SK-N-SH treated with all-trans-retinoic acid at 6 μM for 48 hours (cell line): Measurements from ENCODE around the gene DSC1.

Experiments
- ATAC-seq: fragments of 200-7000 bp; cut with Tn5 transposase; 3 replicates; pipeline ENCODE4 v1.9.1; 2020; ENCODE audit warnings: mild to moderate bottlenecking, moderate library complexity
- ARNTL ChIP-seq: fragments of 450-650 bp; formaldehyde crosslinking; IDR thresholded peaks from 2 replicates; pipeline ENCODE4 v1.5.0; 2020; ENCODE audit warnings: low read depth, mild to moderate bottlenecking, moderate library complexity, borderline replicate concordance
- BACH2 ChIP-seq: fragments of 250-450 bp; sonication (Bioruptor Pico); IDR thresholded peaks from 2 replicates; pipeline ENCODE4 v1.9.0; 2021; ENCODE audit warnings: mild to moderate bottlenecking, borderline replicate concordance
- CSDC2 ChIP-seq: fragments of 250-450 bp; sonication (Bioruptor Pico); IDR thresholded peaks from 2 replicates; pipeline ENCODE4 v1.5.0; 2020; ENCODE audit warnings: mild to moderate bottlenecking, moderate library complexity
- ESRRG ChIP-seq: fragments of 250-450 bp; sonication (Bioruptor Pico); IDR thresholded peaks from 2 replicates; pipeline ENCODE4 v1.6.1; 2021; ENCODE audit warnings: mild to moderate bottlenecking
- GLIS3 ChIP-seq: fragments of 250-450 bp; sonication (Bioruptor Pico); IDR thresholded peaks from 2 replicates; pipeline ENCODE4 v1.5.0; 2020; ENCODE audit warnings: mild to moderate bottlenecking, moderate library complexity
- ISL1 ChIP-seq: fragments of 250-450 bp; sonication (Bioruptor Pico); IDR thresholded peaks from 2 replicates; pipeline ENCODE4 v2.1.2; 2022; ENCODE audit warnings: mild to moderate bottlenecking, moderate library complexity
- OSR1 ChIP-seq: fragments of 250-450 bp; sonication (Bioruptor Pico); IDR thresholded peaks from 2 replicates; pipeline ENCODE4 v1.8.0; 2022; ENCODE audit warnings: moderate library complexity, mild to moderate bottlenecking, inconsistent platforms
- PPARA ChIP-seq: fragments of 250-450 bp; sonication (Bioruptor Pico); IDR thresholded peaks from 2 replicates; pipeline ENCODE4 v1.5.0; 2020; ENCODE audit warnings: mild to moderate bottlenecking, borderline replicate concordance
- RARB ChIP-seq: fragments of 250-450 bp; sonication (Bioruptor Pico); IDR thresholded peaks from 2 replicates; pipeline ENCODE4 v1.8.0; 2021; ENCODE audit warnings: mild to moderate bottlenecking, moderate library complexity
- TSHZ2 ChIP-seq: fragments of 250-450 bp; sonication (Bioruptor Pico); IDR thresholded peaks from 2 replicates; pipeline ENCODE4 v1.5.0; 2020; ENCODE audit warnings: mild to moderate bottlenecking, moderate library complexity
- ZC3H10 ChIP-seq: fragments of 250-450 bp; sonication (Bioruptor Pico); IDR thresholded peaks from 2 replicates; pipeline ENCODE4 v1.5.1; 2021; ENCODE audit warnings: mild to moderate bottlenecking, moderate library complexity
- ZFP30 ChIP-seq: fragments of 450-650 bp; formaldehyde crosslinking; IDR thresholded peaks from 2 replicates; pipeline ENCODE4 v1.5.0; 2022; ENCODE audit warnings: mild to moderate bottlenecking, moderate library complexity
- ZNF565 ChIP-seq: fragments of 450-650 bp; formaldehyde crosslinking; conservative IDR thresholded peaks from 2 replicates; pipeline ENCODE4 v1.5.0; 2020; ENCODE audit warnings: low read depth, mild to moderate bottlenecking, moderate library complexity
- ZNF70 ChIP-seq: fragments of 450-650 bp; formaldehyde crosslinking; IDR thresholded peaks from 2 replicates; pipeline ENCODE4 v1.5.0; 2020; ENCODE audit warnings: mild to moderate bottlenecking, moderate library complexity
- ZNF8 ChIP-seq: fragments of 450-650 bp; formaldehyde crosslinking; IDR thresholded peaks from 2 replicates; pipeline ENCODE4 v1.5.0; 2020; ENCODE audit warnings: mild to moderate bottlenecking, moderate library complexity
- TF ChIP-seq, protein P1 (sequence below): fragments of 250-450 bp; sonication (Bioruptor Pico); IDR thresholded peaks from 2 replicates; pipeline ENCODE4 v1.8.0; 2020; ENCODE audit warnings: mild to moderate bottlenecking, moderate library complexity, borderline replicate concordance
- TF ChIP-seq, protein P2 (sequence below): fragments of 250-450 bp; sonication (Bioruptor Pico); IDR thresholded peaks from 2 replicates; pipeline ENCODE4 v1.5.1; 2021; ENCODE audit warnings: mild to moderate bottlenecking, moderate library complexity
- TF ChIP-seq, protein P3 (sequence below): fragments of 250-450 bp; sonication (Bioruptor Pico); IDR thresholded peaks from 2 replicates; pipeline ENCODE4 v1.5.1; 2020; ENCODE audit warnings: low read depth, mild to moderate bottlenecking, moderate library complexity

DSC1 gene

GRCh38 chr18:31102025-31102684 lies 60.5 kb downstream of the DSC1 start, which contains the start of gene DSC2:
Gene DSC2 (minus strand): TSS chr18:31102421. CDS start chr18:31101971, 450 bp downstream.
- ATAC-seq: no peak; the same call in 2 of the 3 replicates
- no peak for TF ChIP-seq PPARA (CRISPR knock-in tag)
- TF ChIP-seq ZNF70 (CRISPR knock-in tag): no peak
- TF ChIP-seq, protein P1, sequence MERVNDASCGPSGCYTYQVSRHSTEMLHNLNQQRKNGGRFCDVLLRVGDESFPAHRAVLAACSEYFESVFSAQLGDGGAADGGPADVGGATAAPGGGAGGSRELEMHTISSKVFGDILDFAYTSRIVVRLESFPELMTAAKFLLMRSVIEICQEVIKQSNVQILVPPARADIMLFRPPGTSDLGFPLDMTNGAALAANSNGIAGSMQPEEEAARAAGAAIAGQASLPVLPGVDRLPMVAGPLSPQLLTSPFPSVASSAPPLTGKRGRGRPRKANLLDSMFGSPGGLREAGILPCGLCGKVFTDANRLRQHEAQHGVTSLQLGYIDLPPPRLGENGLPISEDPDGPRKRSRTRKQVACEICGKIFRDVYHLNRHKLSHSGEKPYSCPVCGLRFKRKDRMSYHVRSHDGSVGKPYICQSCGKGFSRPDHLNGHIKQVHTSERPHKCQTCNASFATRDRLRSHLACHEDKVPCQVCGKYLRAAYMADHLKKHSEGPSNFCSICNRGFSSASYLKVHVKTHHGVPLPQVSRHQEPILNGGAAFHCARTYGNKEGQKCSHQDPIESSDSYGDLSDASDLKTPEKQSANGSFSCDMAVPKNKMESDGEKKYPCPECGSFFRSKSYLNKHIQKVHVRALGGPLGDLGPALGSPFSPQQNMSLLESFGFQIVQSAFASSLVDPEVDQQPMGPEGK (CRISPR knock-in tag): no peak
- TF ChIP-seq ZC3H10: no peak
- no peak for TF ChIP-seq RARB
- TF ChIP-seq ESRRG (CRISPR knock-in tag): no peak
- no peak for TF ChIP-seq ARNTL (CRISPR knock-in tag)

DNA sequence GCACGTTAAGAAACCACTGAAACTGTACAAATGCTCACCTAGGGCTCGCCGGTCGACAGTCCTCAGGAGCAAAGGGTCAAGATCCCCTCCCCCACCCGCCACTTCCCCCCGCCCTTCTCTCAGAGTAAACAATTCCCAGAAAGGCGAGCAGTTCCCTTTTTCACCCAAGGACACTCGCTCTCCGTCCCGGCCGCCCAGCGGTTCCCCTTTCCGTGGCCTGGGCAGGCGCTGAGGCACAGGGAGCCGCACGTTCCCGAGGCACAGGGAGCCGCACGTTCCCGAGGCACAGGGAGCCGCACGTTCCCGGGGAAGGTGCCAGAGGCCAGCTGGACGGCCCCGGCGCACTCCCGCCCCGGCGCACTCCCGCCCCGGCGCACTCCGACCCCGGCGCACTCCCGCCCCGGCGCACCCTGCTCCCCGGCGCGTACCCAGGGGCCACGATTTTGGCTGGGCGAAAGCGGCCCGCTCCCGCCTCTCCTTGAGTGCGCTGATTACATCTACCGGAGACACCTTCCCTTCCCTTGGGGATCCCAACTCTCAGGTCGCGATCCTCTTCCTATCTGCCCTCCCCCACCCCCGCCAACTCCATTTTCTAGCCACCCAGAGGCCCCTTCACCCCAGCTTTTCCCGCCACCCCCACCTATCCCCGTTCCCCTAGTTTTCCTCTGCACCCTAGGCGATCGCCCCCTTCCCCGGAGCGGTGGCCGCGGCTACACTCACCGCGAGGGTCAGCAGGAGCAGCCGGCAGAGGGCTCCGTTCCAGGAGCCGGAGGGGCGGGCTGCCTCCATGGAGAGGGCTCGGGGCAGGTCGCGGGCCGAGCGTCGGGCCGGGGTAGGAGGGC lies 61.3 kb downstream of the DSC1 start:
- no peak for TF ChIP-seq ZNF565 (CRISPR knock-in tag)
- no peak for TF ChIP-seq RARB
- TF ChIP-seq, protein P2, sequence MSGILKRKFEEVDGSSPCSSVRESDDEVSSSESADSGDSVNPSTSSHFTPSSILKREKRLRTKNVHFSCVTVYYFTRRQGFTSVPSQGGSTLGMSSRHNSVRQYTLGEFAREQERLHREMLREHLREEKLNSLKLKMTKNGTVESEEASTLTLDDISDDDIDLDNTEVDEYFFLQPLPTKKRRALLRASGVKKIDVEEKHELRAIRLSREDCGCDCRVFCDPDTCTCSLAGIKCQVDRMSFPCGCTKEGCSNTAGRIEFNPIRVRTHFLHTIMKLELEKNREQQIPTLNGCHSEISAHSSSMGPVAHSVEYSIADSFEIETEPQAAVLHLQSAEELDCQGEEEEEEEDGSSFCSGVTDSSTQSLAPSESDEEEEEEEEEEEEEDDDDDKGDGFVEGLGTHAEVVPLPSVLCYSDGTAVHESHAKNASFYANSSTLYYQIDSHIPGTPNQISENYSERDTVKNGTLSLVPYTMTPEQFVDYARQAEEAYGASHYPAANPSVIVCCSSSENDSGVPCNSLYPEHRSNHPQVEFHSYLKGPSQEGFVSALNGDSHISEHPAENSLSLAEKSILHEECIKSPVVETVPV (CRISPR knock-in tag): no peak
- TF ChIP-seq PPARA (CRISPR knock-in tag): no peak
- TF ChIP-seq, protein P1 (CRISPR knock-in tag): no peak
- no peak for ATAC-seq

GRCh38 chr18:31100436-31101182 lies 62.0 kb downstream of the DSC1 start:
- ATAC-seq: no peak
- TF ChIP-seq ZC3H10: no peak
- TF ChIP-seq PPARA (CRISPR knock-in tag): no peak
- no peak for TF ChIP-seq OSR1 (CRISPR knock-in tag)
- TF ChIP-seq ZNF565 (CRISPR knock-in tag): no peak
- TF ChIP-seq CSDC2 (CRISPR knock-in tag): no peak
- TF ChIP-seq ARNTL (CRISPR knock-in tag): no peak
- no peak for TF ChIP-seq ZFP30 (CRISPR knock-in tag)
- no peak for TF ChIP-seq BACH2
- no peak for TF ChIP-seq TSHZ2 (CRISPR knock-in tag)
- no peak for TF ChIP-seq ZNF8 (CRISPR knock-in tag)
- TF ChIP-seq GLIS3 (CRISPR knock-in tag): no peak
- no peak for TF ChIP-seq ISL1 (CRISPR knock-in tag)
- TF ChIP-seq, protein P2 (CRISPR knock-in tag): no peak
- TF ChIP-seq, protein P3, sequence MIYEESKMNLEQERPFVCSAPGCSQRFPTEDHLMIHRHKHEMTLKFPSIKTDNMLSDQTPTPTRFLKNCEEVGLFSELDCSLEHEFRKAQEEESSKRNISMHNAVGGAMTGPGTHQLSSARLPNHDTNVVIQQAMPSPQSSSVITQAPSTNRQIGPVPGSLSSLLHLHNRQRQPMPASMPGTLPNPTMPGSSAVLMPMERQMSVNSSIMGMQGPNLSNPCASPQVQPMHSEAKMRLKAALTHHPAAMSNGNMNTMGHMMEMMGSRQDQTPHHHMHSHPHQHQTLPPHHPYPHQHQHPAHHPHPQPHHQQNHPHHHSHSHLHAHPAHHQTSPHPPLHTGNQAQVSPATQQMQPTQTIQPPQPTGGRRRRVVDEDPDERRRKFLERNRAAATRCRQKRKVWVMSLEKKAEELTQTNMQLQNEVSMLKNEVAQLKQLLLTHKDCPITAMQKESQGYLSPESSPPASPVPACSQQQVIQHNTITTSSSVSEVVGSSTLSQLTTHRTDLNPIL: no peak
- TF ChIP-seq, protein P1 (CRISPR knock-in tag): no peak
